Measurements from ENCODE around the gene NUP62CL.

GRCh38 chrX:107167163-107167921, 38.9 kb downstream of the NUP62CL start:
- TF ChIP-seq CTCF (IDR thresholded peaks at IDR 0.05) (no peak), EP300 (IDR thresholded peaks at IDR 0.05) (no peak), POLR2A (IDR thresholded peaks at IDR 0.05) (no peak)

Data from tibial nerve (tissue), 4 donors.